Medulla oblongata (tissue), 1 donor: ENCODE measurements around the gene GNG8.

Experiments used
- DNase-seq: peaks from one replicate; pipeline ENCODE4 v3.0.0-alpha.2; 2015; ENCODE audit errors: extremely low spot score

GNG8 gene

DNA sequence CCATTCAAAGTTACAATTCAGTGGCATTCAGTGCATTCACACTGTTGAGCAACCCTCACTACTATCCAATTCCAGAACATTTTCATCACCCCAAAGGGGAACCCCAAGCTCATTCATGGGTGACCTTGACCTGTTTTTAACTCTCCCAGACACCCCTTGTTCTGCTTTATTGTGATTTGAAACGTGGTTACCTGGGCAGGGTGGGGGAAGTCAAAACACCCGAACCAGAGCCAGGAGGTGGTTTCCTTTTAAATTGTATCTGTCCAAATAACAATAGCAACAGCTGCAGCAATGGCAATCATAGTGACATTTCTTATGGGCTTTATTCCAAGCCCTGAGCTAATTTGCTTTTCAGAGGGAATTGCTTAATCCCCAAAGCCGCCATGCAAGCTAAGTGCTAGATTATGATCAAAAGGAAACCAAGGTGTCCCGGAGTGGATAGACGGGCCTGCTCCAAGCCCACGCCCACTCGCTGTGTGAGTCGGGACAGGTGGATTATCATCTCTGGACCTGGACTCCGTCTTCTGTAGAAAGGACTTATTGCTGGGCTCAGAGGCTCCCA is 17.3 kb downstream of the GNG8 start:
- no peak for DNase-seq

GRCh38 chr19:46617601-46618000 is 18.4 kb downstream of the GNG8 start:
- DNase-seq = no peak

DNA sequence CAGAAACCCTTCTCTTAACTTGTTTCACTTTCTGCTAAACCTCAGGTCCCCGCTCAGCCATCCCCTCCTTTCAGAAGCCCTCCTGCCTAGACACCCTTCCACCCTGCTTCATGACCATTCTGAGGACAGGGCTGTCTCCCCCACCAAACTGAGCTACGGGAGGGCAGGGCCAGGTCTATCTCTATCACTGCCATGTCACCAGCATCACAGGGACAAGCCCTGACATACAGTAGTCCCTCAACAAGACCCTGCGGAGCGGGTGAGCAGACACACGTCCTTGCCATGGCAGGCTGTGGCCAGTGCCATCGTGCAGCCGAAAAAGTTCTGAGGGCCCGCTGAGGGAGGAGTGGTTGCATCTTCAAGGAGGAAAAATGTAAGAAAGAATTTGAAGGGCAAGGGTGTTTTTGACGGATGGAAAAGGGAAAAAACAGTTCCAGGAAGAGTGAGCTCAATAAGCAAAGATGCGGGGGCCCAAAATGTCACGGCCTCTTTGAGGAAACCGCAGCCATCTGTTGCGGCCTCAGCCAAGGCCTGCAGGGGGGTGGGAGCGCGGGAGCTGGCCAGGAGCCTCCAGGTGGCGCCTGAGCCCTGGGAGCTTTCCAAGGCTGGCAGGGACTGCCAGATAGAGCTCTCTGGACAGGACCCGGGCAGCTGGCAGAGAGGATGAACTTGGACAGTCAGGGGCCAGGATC is 19.2 kb downstream of the GNG8 start:
- DNase-seq = no peak

DNA sequence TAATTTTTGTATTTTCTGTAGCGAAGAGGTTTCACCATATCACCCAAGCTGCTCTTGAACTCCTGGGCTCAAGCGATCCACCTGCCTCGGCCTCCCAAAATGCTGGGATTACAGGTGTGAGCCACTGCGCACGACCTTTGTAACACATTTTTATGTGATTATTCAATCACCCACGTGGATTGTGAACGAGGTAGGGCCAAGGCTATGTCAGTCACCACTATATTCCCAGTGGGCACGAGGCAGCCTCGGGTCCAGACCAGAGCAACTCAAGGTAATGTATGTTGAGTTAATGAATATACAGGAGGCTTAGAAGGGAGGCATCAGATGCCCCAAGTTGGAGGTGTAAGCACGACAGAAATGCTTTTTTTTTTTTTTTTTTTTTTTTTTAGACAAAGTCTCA is 20.0 kb downstream of the GNG8 start:
- no peak for DNase-seq

DNA sequence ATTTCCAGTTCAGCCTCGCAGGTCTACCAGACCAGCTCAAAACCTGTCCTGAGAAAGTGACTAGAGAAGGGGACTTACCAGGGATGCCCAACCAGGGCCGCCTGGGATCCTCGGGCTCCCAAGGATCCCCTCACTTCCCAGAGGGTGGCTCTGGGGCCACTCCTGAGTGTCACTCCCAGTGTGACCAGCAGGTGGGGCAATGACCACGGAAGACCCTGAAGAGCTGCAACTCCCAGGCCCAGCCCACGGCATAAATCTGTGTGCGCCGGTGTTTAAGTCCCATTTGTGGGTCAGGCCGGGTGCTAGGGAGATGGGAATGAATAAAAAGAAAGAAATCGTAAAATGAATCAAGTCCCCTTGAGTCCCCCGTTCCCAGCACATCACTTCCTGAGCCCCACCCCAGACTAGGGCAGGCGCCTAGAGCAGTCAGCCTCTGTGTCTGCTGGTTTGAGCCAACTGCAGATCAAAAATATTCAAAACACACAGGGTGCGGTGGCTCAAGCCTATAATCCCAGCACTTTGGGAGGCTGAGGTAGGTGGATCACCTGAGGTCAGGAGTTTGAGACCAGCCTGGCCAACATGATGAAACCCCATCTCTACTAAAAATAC is 21.8 kb downstream of the GNG8 start:
- peak; percentile 92 for DNase-seq

DNA sequence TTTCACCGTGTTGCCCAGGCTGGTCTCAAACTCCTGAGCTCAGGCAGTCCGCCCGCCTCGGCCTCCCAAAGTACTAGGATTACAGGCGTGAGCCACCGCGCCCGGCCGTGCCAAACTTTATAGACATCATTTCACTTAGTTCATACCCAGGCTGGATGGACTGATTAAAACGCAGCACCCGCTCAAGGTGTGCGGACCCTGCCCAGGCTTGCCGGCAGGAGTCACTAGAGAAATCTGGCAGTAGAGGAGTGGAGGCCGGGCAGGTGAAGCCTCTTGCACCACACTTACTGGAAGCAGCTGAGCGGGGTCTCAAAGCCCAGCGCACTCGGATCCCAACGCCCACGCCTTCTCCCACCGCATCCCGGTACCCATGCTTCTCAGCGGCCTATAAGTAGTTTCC is 22.5 kb downstream of the GNG8 start:
- DNase-seq = no peak

DNA sequence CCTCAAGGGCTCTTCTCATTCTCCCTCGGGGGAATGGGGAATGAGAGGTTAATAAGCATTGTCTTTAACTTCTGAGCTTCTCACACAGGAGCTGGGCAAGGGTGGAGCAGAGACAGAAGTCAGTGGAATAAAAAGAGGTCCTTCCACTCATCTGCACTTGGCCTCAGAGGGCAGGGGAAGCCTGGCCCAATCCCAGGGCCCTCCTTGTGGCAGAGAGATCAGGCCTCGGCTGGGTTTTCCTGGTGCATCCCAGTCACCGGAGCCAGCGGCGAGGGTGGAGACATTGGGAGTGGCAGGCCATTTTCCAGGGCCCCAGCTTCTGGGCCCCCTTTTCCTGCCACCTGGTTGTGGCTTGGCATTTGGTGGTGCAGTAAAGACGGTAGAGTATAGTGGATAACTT is 24.2 kb downstream of the GNG8 start:
- no peak for DNase-seq

DNA sequence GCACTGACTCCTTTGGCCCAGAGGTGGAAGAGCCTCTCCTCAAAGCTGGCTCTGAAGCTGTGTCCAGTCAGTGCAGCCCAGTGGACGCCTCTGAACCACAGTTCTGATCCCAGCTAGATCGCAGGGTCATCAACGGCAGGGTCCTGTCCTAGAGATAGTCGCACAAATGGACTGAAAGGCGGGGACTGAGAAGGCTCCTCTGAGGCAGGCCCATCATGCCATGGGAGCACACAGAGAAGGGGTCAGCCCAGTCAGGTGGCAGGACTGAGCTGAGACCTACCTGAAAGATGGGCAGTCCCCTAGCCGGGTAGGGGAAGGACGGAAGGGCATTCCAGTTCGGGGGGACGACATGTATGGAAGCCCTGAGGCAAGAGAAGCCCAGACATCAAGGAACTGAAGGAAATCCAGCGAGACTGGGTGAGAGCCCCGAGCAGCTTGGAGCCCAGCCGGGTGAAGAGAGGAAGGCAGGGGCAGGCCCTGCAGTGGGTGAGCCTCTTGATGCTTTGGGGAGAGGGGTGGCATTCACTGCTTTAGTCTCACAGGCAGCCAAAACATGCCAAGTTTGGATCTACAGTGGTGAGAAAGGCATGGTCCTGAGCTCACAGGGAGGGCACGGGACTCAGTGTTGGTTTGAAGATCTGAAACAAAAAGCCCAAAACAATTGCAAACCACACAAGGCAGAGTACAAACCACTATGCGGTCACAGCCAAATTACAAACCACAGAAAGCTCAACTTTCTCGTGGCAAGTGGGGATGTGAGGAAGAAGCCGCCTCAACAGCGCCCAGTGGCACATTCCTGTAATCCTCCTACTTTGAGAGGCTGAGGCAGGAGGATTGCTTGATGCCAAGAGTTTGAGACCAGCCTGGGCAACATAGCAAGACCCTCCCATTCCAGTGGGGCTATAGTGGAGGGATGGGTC is 24.9 kb downstream of the GNG8 start:
- no peak for DNase-seq

DNA sequence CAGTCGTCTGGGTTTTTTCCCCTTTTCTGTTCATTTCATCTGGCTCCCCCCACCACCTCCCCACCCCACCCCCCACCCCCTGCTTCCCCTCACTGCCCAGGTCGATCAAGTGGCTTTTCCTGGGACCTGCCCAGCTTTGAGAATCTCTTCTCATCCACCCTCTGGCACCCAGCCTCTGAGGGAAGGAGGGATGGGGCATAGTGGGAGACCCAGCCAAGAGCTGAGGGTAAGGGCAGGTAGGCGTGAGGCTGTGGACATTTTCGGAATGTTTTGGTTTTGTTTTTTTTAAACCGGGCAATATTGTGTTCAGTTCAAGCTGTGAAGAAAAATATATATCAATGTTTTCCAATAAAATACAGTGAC is 25.6 kb downstream of the GNG8 start:
- no peak for DNase-seq

DNA sequence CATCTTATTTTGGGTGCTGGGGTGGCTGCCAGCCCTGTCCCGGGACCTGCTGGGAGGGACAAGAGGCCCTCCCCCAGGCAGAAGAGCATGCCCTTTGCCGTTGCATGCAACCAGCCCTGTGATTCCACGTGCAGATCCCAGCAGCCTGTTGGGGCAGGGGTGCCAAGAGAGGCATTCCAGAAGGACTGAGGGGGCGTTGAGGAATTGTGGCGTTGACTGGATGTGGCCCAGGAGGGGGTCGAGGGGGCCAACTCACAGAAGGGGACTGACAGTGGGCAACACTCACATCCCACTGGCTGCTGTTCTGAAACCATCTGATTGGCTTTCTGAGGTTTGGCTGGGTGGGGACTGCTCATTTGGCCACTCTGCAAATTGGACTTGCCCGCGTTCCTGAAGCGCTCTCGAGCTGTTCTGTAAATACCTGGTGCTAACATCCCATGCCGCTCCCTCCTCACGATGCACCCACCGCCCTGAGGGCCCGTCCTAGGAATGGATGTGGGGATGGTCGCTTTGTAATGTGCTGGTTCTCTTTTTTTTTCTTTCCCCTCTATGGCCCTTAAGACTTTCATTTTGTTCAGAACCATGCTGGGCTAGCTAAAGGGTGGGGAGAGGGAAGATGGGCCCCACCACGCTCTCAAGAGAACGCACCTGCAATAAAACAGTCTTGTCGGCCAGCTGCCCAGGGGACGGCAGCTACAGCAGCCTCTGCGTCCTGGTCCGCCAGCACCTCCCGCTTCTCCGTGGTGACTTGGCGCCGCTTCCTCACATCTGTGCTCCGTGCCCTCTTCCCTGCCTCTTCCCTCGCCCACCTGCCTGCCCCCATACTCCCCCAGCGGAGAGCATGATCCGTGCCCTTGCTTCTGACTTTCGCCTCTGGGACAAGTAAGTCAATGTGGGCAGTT is 26.2 kb downstream of the GNG8 start:
- DNase-seq = no peak

DNA sequence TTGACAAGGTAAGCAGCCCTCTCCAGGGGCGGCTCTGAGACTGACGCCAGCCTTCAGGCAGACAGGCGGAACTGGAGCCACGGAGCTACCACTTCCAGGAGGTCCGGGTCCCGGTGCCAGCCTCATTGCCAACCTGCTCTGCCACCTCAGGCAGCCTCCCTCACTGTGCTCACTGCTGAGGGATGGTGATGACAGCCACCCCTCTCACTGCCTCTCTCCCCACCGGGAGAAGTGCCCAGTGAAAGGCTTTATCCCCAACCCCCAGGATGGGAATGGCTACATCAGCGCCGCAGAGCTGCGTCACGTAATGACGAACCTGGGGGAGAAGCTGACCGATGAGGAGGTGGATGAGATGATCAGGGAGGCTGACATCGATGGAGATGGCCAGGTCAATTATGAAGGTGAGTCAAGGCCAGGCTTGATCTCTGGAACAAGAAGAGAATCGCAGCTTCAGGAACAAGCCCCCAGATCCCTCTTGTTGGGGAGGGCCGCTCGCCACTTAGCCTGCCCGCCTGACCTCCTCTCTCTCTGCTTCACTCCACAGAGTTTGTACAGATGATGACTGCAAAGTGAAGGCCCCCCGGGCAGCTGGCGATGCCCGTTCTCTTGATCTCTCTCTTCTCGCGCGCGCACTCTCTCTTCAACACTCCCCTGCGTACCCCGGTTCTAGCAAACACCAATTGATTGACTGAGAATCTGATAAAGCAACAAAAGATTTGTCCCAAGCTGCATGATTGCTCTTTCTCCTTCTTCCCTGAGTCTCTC is 27.2 kb downstream of the GNG8 start:
- DNase-seq = no peak

- DNase-seq = no peak
Measured at GRCh38 chr19:46608178-46608577, 27.8 kb downstream of the GNG8 start.

- DNase-seq = peak; percentile 71
Measured at GRCh38 chr19:46607448-46607841, 28.6 kb downstream of the GNG8 start.

- DNase-seq = no peak
Measured at GRCh38 chr19:46606681-46607447, 29.1 kb downstream of the GNG8 start.

DNA sequence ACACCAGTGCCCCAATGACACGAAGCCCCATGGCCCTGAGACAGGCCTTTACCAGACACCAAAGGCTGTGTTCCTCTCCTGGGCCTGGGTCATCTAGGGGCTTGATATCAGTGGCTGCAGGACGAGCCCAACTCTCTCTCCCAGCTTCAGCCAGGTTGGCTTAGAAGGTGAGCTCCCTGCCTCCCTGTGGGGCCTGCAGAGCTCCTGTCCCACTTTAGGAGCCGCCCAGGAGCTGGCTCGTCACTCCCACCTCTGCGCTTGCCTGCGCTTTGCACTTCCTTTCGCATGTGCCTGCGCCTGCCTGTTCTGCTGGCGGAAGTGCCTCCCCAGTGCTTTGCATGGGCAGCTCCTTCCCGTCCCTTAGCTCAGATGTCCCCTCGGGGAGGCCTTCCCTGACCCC is 30.0 kb downstream of the GNG8 start:
- DNase-seq = no peak

GRCh38 chr19:46605356-46605821 is 30.6 kb downstream of the GNG8 start:
- no peak for DNase-seq

- peak; percentile 57 for DNase-seq
Measured at GRCh38 chr19:46604781-46605355, 31.1 kb downstream of the GNG8 start.

- DNase-seq = no peak
Measured at GRCh38 chr19:46603752-46604231, 32.2 kb downstream of the GNG8 start.

DNA sequence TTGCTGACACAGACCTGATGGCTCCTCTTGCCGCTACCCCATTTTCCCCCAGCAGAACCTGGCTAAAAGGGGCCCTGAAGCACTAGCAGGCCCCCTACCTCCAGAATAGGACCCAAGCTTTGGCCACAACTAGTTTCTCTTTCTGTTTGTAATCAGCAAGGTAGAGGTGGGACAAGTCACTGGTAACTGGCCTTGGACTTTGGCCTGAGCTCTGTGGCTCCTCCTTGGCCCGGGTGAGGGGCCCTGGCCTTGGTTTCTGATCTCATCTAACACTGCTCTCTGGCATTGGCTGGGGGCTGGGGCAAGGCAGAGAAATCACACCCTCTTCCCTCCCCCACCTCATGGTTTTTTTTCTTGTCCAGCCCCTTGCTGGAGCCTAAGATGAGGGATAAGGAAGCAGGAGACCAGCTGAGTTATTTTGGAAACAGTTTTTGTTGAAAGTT is 32.8 kb downstream of the GNG8 start:
- DNase-seq = no peak
